ENCODE results near the gene RBFOX2. TPM values are rescaled to one million over a fixed set of nuclear protein-coding genes. Genes with fewer than 3 reads are reported as not detected.
A peak's percentile ranks its signal among the peaks of the same experiment; 100 is the strongest.

Gene RBFOX2
- total RNA-seq, 3 donors from 2014 or later: 63.4 to 97.3 (median 85.5) TPM

- DNase-seq (ENCODE audit: low spot score in 2 of 2): no peak
- no peaks in the 10 kb centered on the region for H3K9me3 ChIP-seq
- no peak overlapping the region for H3K27ac ChIP-seq
- intact Hi-C loops (cut with DNase I; ENCODE audit: low total_unique reads): no loop called here
- H3K27me3 ChIP-seq: no peaks in the 10 kb centered on the region
- no peak for TF ChIP-seq POLR2AphosphoS5 (IDR thresholded peaks at IDR 0.05)
- no peak for TF ChIP-seq POLR2A (IDR thresholded peaks at IDR 0.05)
- no peak for TF ChIP-seq CTCF (IDR thresholded peaks at IDR 0.05)
- no peaks in the 10 kb centered on the region for H3K36me3 ChIP-seq
- no peak overlapping the region for H3K4me3 ChIP-seq
- peaks cover 4% of the 10 kb centered on the region in 2 donors for H3K4me1 ChIP-seq
These were observed 49.7 kb downstream of the RBFOX2 start for GRCh38 chr22:35978889-35979288.

- H3K4me1 ChIP-seq: peaks cover 10 to 11% of the 10 kb centered on the region in 2 donors
- TF ChIP-seq CTCF (IDR thresholded peaks at IDR 0.05) (no peak), POLR2AphosphoS5 (IDR thresholded peaks at IDR 0.05) (no peak), POLR2A (IDR thresholded peaks at IDR 0.05) (no peak)
- no peak overlapping the region for H3K27ac ChIP-seq
- intact Hi-C loops (cut with DNase I; ENCODE audit: low total_unique reads): no loop called here
- no peaks in the 10 kb centered on the region for H3K36me3 ChIP-seq
- H3K27me3 ChIP-seq: no peaks in the 10 kb centered on the region
- DNase-seq (ENCODE audit: low spot score in 2 of 2): no peak
- no peaks in the 10 kb centered on the region for H3K9me3 ChIP-seq
- no peak overlapping the region for H3K4me3 ChIP-seq
These were observed 50.4 kb downstream of the RBFOX2 start for GRCh38 chr22:35978201-35978600.

DNA sequence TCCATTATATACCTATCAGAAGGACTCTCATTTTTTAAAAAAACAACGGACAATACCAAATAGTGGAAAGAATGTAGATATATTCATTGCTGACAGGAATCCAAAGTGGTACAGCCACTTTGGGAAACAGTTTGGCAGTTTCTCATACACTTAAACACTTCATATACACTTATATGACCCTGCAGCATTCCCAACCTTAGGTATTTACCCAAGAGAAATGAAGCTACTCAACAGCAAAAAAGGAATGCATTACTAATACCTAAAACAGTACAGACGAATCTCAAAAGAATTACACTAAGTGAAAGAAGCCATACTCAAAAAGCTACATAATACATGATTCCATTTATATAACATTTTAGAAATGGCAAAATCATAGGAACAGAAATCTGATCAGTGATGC lies 51.5 kb downstream of the RBFOX2 start:
- Histone ChIP-seq H3K36me3 (no peaks in the 10 kb centered on the region), H3K27me3 (no peaks in the 10 kb centered on the region), H3K4me3 (no peak overlapping the region), H3K9me3 (no peaks in the 10 kb centered on the region), H3K4me1 (peaks cover 12 to 14% of the 10 kb centered on the region in 2 donors), H3K27ac (no peak overlapping the region)
- TF ChIP-seq CTCF (IDR thresholded peaks at IDR 0.05) (no peak), POLR2A (IDR thresholded peaks at IDR 0.05) (no peak), POLR2AphosphoS5 (IDR thresholded peaks at IDR 0.05) (no peak)
- intact Hi-C loops (cut with DNase I; ENCODE audit: low total_unique reads): no loop called here
- DNase-seq (ENCODE audit: low spot score in 2 of 2): no peak

GRCh38 chr22:35973388-35973787 lies 55.2 kb downstream of the RBFOX2 start:
- intact Hi-C loops (cut with DNase I; ENCODE audit: low total_unique reads): no loop called here
- no peak for DNase-seq (ENCODE audit: low spot score in 2 of 2)
- Histone ChIP-seq H3K36me3 (no peaks in the 10 kb centered on the region), H3K9me3 (no peaks in the 10 kb centered on the region), H3K27me3 (no peaks in the 10 kb centered on the region), H3K4me1 (peaks cover 18 to 19% of the 10 kb centered on the region in 2 donors), H3K27ac (peak overlapping the region; percentile 89 to 94), H3K4me3 (peak overlapping the region in 1 of 3 donors; percentile 21)
- TF ChIP-seq CTCF (IDR thresholded peaks at IDR 0.05): no peak
- no peak for TF ChIP-seq POLR2AphosphoS5 (IDR thresholded peaks at IDR 0.05)
- TF ChIP-seq POLR2A (IDR thresholded peaks at IDR 0.05): no peak

- intact Hi-C loops (cut with DNase I; ENCODE audit: low total_unique reads): no loop called here
- no peak overlapping the region for H3K4me3 ChIP-seq
- TF ChIP-seq POLR2A (IDR thresholded peaks at IDR 0.05) (no peak), CTCF (IDR thresholded peaks at IDR 0.05) (no peak), POLR2AphosphoS5 (IDR thresholded peaks at IDR 0.05) (no peak)
- H3K4me1 ChIP-seq: peaks cover 19 to 20% of the 10 kb centered on the region in 2 donors
- peak overlapping the region; percentile 89 to 94 for H3K27ac ChIP-seq
- no peak for DNase-seq (ENCODE audit: low spot score in 2 of 2)
- H3K27me3 ChIP-seq: no peaks in the 10 kb centered on the region
- H3K9me3 ChIP-seq: no peaks in the 10 kb centered on the region
- H3K36me3 ChIP-seq: no peaks in the 10 kb centered on the region
These were observed 56.1 kb downstream of the RBFOX2 start for GRCh38 chr22:35972559-35972958.

All from breast epithelium (tissue), 4 donors.